Heart left ventricle (tissue), 13 donors: ENCODE results near the gene MALL.
"Not testable (repeated sequence)": the region's sequence is repeated elsewhere in the genome, so short reads cannot be mapped to it uniquely, and the experiment has no call there.

Source experiments
- POLR2A ChIP-seq, 2 donors: fragments of 450-650 bp; IDR thresholded peaks; one replicate each; pipeline ENCODE4 v1.6.1; 2017; ENCODE audit warnings: antibody characterized with exemption in 2 of 2, mild to moderate bottlenecking in 2 of 2, moderate library complexity in 2 of 2
- TF ChIP-seq, protein P1 (sequence below), 12 donors: fragments of 200-600 bp; sonication (generic) in 4 of 12; IDR thresholded peaks; one replicate each; pipeline versions ENCODE4 v1.5.0 to v1.8.0; 2018 to 2022; ENCODE audit warnings: antibody characterized with exemption in 12 of 12, mild to moderate bottlenecking in 5 of 12
- donor health status: ischemic (EF 13 %, LVEDD 7.1; RV severe dilation, severe dysfunction).
- donor health status: DM: no; HTN: yes; CAD: no.
- donor health status: DM: no; HTN: no; CAD: no.
- donor health status: ischemic (EF 25% LVEDD 6.9; RV normal size, moderate dysfunction).
- donor health status: ischemic (EF 25% LVEDD 5.7; RV mildly dilated, moderate dysfunction).
- donor health status: ischemic (EF 35%, LVEDD 5.7; RV mildly dilated, moderate dysfunction).
- donor health status: nonischemic (EF 11% LVEDD 7.7; RV severe dilation, severe dysfunction).
- donor health status: DM: yes; HTN: yes; CAD: no.
- donor health status: PGD.
- donor health status: ischemic (EF 29% LVEDD 5.4; RV normal size, mild dysfunction).
- donor health status: nonischemic (EF 23%, LVEDD 6.1; RV moderate dilation, normal function).

DNA sequence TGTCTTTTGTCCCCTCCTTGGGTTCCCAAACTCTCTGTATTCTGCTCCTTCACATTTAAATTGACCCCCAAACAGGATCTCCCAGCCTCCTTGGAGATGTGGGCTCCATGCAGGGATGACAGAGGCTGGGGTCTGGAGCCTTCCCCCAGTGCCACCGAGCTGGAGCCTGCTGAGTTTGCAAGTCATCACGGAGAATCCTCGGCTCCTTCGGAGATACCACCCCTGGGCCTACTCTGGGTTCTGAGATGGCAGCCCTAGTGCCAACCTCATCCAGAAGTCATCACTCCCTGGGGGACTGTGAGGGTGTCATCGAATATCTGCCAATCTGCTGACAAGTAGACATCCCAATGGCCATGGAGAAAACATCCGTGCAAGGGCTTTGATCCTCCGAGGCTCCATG, 45.8 kb downstream of the MALL start:
- not testable (repeated sequence) for TF ChIP-seq POLR2A (IDR thresholded peaks at IDR 0.05)
- TF ChIP-seq, protein P1, sequence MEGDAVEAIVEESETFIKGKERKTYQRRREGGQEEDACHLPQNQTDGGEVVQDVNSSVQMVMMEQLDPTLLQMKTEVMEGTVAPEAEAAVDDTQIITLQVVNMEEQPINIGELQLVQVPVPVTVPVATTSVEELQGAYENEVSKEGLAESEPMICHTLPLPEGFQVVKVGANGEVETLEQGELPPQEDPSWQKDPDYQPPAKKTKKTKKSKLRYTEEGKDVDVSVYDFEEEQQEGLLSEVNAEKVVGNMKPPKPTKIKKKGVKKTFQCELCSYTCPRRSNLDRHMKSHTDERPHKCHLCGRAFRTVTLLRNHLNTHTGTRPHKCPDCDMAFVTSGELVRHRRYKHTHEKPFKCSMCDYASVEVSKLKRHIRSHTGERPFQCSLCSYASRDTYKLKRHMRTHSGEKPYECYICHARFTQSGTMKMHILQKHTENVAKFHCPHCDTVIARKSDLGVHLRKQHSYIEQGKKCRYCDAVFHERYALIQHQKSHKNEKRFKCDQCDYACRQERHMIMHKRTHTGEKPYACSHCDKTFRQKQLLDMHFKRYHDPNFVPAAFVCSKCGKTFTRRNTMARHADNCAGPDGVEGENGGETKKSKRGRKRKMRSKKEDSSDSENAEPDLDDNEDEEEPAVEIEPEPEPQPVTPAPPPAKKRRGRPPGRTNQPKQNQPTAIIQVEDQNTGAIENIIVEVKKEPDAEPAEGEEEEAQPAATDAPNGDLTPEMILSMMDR (IDR thresholded peaks at IDR 0.05), result not testable (repeated sequence)
